HK-2 (cell line): ENCODE measurements around the gene CPA5.

Experiments used
- DNase-seq: peaks from one replicate; pipeline ENCODE4 v3.0.0-alpha.2; 2018; ENCODE audit not compliant: unreplicated experiment

The CPA5 gene

GRCh38 chr7:130397051-130397757, 52.6 kb downstream of the CPA5 start:
- no peak for DNase-seq

GRCh38 chr7:130397758-130398073, 53.1 kb downstream of the CPA5 start:
- DNase-seq = no peak

GRCh38 chr7:130398526-130399090, 54.0 kb downstream of the CPA5 start:
- DNase-seq = no peak

- DNase-seq = no peak
These were observed 55.5 kb downstream of the CPA5 start for GRCh38 chr7:130400120-130400572.

- no peak for DNase-seq
These were observed 56.5 kb downstream of the CPA5 start for GRCh38 chr7:130401101-130401500.

- DNase-seq = no peak
These were observed 57.0 kb downstream of the CPA5 start for GRCh38 chr7:130401578-130401977.

GRCh38 chr7:130405003-130405402, 60.4 kb downstream of the CPA5 start:
- DNase-seq = no peak

DNA sequence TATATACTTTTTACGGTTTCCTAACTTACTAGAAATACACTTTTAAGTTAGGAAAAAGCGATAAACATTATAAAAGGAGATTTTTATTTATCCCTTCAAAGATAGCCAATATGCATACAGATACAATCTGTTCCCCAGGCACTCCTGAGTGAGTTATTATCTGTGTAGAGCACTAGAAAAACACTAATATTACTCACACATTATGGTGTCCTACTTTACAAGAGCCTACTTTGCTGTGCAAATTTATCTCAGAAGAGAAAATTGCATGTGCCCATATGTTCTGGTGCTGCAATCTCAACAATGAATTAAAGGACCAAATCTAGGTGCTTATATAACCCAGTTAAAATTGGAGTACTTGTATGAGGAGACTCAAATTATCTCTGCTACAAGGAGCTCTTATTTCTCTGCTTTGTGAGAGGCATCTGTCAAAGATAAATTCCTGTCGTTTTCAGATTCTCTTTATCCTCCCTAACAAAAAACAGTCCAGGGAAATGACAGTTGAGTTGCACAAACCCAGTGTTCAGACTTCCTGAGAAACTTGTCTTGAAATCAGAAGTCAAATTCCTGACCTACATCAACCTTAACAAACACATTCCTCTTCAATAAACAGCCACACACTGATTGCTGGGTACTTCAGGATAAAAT, 64.6 kb downstream of the CPA5 start:
- no peak for DNase-seq

- DNase-seq = no peak
These were observed 65.1 kb downstream of the CPA5 start for GRCh38 chr7:130409712-130410072.

GRCh38 chr7:130410868-130411541, 66.4 kb downstream of the CPA5 start:
- no peak for DNase-seq

GRCh38 chr7:130413201-130413600, 68.6 kb downstream of the CPA5 start:
- DNase-seq = no peak

GRCh38 chr7:130415006-130415405, 70.4 kb downstream of the CPA5 start:
- DNase-seq = no peak

- no peak for DNase-seq
These were observed 72.6 kb downstream of the CPA5 start for GRCh38 chr7:130417213-130417612.

DNA sequence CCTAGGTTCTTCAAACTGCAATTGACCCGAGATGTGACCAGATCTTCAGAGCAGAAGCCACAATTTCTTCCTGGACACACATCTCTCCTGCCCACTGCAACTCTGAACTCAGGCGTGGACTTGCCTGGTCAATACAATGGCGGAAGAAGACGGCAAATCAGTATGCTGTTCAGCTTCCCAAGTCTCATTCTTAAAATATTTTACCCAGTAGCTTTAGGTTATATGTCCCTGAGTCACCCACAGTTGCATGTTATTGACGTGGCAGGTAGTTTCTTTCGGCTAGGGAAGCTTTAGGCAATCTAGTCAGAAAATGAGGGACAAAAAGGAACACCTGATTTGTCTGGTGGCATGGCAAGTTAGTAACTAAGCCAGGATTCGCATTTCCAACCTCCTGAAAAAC, 73.7 kb downstream of the CPA5 start:
- no peak for DNase-seq
